Peyer's patch (tissue), 4 donors: ENCODE results near the gene OR10X1.

ENCODE experiments used
- POLR2A ChIP-seq, 2 donors: fragments of 450-650 bp; IDR thresholded peaks; one replicate each; pipeline ENCODE4 v1.5.1; 2017; ENCODE audit warnings: antibody characterized with exemption in 2 of 2, mild to moderate bottlenecking in 2 of 2, moderate library complexity in 2 of 2
- TF ChIP-seq, protein P1 (sequence below), 6 experiments: fragments of 450-650 bp in 4 of 6; fragments of 200-600 bp in 2 of 6; sonication (generic) in 1 of 6; IDR thresholded peaks; one replicate each; pipeline ENCODE4 v1.5.1; 2017 to 2019; ENCODE audit warnings: antibody characterized with exemption in 6 of 6, mild to moderate bottlenecking in 3 of 6, moderate library complexity in 1 of 6

DNA sequence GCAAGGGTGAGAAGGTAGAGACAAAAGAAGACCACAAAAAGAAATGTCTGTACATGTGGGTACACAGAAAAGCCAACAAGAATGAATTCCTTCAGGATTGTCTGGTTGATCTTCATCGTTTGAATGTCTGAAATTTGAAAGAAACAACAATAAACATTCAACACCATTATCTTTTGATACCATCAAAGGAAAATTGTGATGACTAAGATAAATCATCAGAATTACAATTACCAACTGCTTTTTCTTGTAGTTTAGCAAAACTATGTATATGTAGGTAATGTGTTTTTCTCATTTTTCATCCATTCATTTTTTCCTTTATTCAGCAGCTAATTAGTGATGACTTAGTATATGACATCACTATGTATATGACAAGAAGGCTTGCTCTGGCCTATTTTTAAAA is at the start of gene OR10X1:
- TF ChIP-seq, protein P1, sequence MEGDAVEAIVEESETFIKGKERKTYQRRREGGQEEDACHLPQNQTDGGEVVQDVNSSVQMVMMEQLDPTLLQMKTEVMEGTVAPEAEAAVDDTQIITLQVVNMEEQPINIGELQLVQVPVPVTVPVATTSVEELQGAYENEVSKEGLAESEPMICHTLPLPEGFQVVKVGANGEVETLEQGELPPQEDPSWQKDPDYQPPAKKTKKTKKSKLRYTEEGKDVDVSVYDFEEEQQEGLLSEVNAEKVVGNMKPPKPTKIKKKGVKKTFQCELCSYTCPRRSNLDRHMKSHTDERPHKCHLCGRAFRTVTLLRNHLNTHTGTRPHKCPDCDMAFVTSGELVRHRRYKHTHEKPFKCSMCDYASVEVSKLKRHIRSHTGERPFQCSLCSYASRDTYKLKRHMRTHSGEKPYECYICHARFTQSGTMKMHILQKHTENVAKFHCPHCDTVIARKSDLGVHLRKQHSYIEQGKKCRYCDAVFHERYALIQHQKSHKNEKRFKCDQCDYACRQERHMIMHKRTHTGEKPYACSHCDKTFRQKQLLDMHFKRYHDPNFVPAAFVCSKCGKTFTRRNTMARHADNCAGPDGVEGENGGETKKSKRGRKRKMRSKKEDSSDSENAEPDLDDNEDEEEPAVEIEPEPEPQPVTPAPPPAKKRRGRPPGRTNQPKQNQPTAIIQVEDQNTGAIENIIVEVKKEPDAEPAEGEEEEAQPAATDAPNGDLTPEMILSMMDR (IDR thresholded peaks at IDR 0.05), result no peak
- TF ChIP-seq POLR2A (IDR thresholded peaks at IDR 0.05), result no peak
